Astrocyte of the cerebellum (primary cell): ENCODE results near the gene CACNA2D1.

Experiments
- DNase-seq: peaks from one replicate; pipeline ENCODE4 v3.0.0-alpha.2; 2011; ENCODE audit warnings: low read depth
- H3K4me3 ChIP-seq: 2 replicates; pipeline ENCODE4 v1.5.1; 2011; ENCODE audit warnings: mild to moderate bottlenecking, low read depth, low read length, moderate library complexity
- CTCF ChIP-seq: IDR thresholded peaks from 2 replicates; pipeline ENCODE4 v1.5.1; 2012; ENCODE audit warnings: low read length, low read depth, moderate library complexity, mild to moderate bottlenecking; ENCODE audit errors: missing control alignments
- in situ Hi-C: cut with HindIII; loops from 2 replicates; pipeline ENCODE4 v1.10.0; 2017; ENCODE audit warnings: low sequenced_read_pairs

The CACNA2D1 gene

GRCh38 chr7:82313269-82313668, 130.3 kb downstream of the CACNA2D1 start:
- no peak overlapping the region for H3K4me3 ChIP-seq
- TF ChIP-seq CTCF, result no peak
- in situ Hi-C loops, result no loop called here
- no peak for DNase-seq

DNA sequence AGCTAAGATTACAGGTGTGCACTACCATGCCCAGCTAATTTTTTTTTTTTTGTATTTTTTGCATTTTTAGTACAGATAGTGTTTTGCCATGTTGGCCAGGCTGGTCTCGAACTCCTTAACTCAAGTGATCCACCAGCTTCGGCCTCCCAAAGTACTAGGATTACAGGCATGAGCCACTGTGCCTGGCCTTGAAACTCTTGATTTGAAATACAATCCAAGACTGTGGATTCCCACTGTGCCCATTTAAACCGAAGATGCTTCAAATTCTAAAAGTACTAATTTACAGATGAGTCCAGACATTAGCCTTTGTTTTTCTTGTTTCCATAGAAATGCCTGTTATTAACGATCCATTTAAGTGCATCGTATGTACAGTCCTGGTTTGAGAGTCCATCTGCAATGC, 130.9 kb downstream of the CACNA2D1 start:
- H3K4me3 ChIP-seq, result no peak overlapping the region
- DNase-seq, result no peak
- in situ Hi-C loops, result no loop called here
- TF ChIP-seq CTCF, result no peak

- no peak overlapping the region for H3K4me3 ChIP-seq
- in situ Hi-C loops, result no loop called here
- no peak for TF ChIP-seq CTCF
- no peak for DNase-seq
Measured at GRCh38 chr7:82305347-82306005, 138.1 kb downstream of the CACNA2D1 start.

DNA sequence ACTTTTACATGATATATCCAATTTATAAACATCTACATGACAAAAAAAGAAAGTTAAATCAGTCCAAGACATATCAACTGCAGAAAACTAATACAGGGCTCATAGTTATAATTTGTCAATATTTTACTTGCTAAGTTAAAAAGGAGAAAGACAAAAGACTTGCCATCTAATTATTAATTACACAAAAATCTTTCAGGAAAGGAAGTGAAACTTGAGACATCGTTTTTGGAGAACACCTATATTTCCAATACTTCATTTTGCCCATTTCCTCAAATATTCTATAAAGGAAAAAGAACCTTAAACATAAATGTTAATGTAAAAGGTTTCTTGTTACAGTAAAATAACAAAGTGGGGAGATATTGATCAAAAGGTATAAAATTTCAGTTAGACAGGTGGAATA, 148.7 kb downstream of the CACNA2D1 start:
- no peak for TF ChIP-seq CTCF
- no peak for DNase-seq
- H3K4me3 ChIP-seq, result no peak overlapping the region
- in situ Hi-C loops, result no loop called here

GRCh38 chr7:82294382-82294784, 149.2 kb downstream of the CACNA2D1 start:
- no peak for DNase-seq
- no peak overlapping the region for H3K4me3 ChIP-seq
- TF ChIP-seq CTCF, result no peak
- in situ Hi-C loops, result no loop called here

GRCh38 chr7:82293467-82293866, 150.1 kb downstream of the CACNA2D1 start:
- in situ Hi-C loops, result no loop called here
- DNase-seq, result no peak
- H3K4me3 ChIP-seq, result no peak overlapping the region
- TF ChIP-seq CTCF, result no peak
